Endometrial microvascular endothelial cells (primary cell): ENCODE results near the gene NT5DC2. TPM values are rescaled to one million over a fixed set of nuclear protein-coding genes. Genes with fewer than 3 reads are reported as not detected.

Experiments
- in situ Hi-C: cut with HindIII; loops from 2 replicates; pipeline ENCODE4 v1.10.0; 2017; ENCODE audit warnings: low sequenced_read_pairs, low pct_unique_long_range_greater_than_20kb; ENCODE audit errors: inconsistent ontology term
- total RNA-seq: library from RNA; depleted of rRNA; stranded (reverse); fragments of >200 nt; gene quantifications from one replicate; pipeline ENCODE4 v1.2.3, GENCODE V29; 2015; ENCODE audit errors: inconsistent ontology term

Gene NT5DC2
- total RNA-seq, 1 donor from 2014 or later: 70.2 TPM

DNA sequence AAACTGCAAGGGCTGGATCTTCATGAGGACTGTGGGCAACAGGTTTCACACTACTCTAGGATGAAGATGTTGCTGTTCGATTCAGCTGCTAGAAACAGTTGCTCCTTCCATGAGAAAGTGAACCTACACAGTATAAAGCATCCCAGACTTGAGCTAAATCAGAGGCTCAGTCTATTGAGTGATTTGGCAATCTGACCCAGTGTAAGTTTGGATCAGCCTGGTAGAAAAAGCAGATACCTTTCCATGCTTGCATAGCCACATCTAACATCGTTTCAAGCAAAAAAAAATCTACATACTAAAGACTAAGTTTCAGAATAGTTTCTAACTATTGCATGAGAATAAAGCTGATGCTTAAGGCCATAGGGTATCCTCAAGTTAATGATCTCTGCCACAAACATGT lies 7.4 kb upstream of the NT5DC2 start:
- in situ Hi-C loops: no loop called here

DNA sequence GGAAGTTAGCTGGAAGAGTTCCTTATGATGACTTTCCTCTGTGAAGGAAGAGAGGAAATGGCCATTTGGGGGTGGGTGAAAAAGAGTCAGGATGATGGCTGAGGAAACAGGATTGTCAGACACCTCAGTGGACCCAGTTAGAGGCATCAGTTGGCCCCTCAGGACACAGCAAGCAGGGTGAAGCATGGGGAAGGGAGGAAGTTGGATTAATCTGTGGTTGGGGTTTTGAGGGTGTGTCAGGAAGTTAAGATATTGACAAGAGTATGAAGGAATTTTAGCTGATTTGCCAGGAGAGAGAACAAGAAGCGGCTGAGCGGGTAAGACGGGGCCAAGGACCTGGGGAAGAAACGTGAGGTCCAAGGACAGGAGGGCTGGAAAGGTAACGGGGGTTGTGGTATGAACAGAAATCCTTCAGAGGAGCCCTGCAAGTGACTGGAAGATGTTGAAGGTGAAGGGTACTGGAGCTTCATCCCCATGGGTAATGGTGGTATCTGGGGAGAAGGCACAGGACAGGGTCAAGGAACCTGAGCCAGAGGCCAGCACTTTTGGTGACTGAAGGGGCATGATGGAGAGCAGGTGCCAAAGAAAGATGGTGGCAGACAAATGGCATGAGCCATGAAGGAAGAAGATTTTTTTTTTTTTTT lies 5.5 kb upstream of the NT5DC2 start:
- in situ Hi-C loops: no loop called here

DNA sequence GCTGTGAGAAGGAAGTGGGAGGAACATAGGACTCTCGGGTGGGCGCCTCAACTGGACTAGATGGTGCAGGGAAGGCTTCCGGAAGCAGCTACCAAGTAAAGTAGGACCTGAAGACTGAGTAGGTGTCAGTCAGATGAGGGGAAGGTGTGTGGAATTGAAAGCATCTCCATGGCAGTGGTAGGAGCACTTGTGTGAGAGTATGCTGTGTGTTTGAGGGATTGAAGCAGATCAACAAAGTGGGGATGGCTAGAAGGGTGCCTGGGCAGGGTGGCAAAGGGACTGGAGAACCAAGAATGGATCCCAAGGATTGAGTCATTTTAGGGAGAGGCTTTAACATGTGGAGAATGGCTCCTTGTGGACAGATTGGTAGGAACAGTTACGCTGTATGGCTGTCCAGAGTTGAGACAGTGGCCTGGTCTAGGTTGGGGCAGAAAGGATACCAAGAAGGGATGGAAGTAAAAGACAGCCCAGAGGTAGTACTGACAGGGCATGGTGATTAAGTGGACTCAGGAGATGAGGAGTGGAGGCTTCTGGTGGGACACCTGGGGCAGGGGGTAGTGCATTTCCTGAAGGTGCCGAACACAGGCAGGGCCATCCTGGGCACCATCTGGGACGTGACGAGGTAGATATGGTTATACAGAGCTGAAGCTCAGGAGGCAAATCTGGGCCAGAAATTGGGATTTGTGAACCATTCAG lies 4.2 kb upstream of the NT5DC2 start:
- in situ Hi-C loops: no loop called here

DNA sequence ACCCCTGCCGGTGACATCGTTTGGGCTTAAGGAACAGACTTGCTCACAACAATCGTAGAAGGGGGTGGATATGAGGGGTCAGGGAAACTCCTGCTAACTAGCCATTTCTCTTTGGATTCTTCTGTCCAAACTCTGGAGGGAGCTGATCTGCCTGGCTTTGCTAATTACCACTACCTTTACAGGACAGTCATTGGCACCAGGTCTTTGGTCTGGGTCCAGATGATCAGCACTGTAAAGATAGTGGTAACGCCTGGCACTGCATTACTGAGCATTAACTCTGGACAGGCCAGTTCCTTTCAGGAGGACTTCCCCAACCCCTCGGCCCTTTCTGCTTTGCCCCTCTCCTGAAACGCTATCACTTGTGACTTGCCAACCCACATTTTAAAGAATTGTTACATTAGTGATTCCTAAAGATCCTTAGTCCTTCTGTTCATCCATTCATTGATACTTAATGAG lies 3.5 kb upstream of the NT5DC2 start:
- in situ Hi-C loops: no loop called here

DNA sequence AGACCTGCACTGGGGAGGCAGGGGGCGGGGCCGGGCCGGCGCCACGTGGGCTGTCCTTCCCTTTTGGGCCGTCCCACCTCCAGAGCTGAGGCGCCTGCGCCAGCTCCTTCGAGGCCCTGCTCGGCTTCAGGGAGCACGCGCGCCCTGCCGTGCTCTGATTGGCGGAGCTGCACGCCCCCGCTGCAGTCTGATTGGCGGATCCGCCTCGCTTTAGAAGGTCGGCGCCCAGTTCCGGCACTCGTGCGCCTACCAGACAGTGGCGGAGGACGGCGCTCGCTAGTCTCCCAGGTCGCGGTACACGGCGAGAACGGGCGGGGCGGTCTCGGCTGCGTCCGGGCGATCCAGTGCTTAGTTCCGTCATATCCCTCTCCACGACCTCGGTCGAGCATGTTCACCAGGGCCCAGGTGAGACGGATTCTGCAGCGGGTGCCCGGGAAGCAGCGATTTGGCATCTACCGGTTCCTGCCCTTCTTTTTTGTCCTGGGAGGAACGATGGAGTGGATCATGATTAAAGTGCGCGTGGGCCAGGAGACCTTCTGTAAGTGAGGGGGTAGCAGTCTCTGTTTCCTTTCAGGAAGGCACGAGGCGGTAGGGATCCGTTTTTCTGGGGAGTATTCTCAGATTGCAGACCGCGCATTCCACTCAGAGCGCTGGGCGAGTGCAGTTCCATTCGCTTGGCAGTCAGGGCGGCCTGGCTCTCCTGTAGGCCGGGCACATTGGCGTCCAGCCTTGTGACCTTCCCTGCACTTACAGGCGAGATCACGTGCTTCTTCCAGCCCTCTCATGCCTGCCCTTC lies 2.9 kb upstream of the NT5DC2 start, which contains the start of gene UQCC5:
TSS of gene UQCC5 (plus strand) at position 237 of the 796 bp plus-strand sequence. CDS start at position 388, 151 bp downstream.
- in situ Hi-C loops: no loop called here

DNA sequence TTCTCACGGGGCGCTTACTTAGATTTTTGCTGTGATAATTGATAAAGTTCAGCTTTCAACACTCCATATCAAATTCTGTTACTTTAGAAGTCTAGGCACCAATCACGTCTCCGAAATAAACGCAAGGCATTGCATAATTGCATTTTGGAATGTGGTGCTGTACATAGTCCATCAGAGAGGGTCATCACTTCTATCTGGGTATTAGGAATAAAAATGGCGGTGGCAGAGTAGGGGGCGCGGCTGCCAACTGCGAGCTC lies 2.4 kb upstream of the NT5DC2 start:
- in situ Hi-C loops: no loop called here

DNA sequence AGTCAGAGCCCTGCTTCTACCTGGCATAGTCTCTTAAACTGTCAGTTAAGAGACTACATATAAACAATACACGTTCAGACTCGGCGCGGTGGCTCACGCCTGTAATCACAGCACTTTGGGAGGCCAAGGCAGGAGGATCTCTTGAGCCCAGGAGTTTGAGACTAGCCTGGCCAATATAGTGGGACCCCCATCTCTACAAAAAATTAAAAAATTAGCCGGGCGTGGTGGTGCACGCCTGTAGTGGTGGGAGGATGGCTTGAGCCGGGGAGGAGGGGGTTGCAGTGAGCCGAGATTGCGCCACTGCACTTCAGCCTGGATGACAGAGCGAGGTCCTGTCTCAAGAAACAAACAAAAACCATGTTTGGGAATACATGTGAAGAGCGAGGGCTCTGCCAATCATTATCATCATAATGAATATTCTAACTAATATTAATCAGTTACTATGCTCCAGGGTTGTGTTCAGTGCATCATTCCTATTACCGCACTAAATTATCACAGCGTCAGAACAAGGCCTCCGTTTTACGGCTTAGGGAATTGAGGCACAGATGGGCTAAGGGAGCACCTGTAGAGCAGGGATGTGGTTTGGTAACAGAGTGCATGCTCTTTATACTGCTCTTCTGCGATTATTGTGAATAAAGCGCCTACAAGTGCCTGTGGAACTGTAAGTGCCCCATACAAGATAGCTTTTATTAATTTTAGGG lies 1.9 kb upstream of the NT5DC2 start:
- in situ Hi-C loops: no loop called here

DNA sequence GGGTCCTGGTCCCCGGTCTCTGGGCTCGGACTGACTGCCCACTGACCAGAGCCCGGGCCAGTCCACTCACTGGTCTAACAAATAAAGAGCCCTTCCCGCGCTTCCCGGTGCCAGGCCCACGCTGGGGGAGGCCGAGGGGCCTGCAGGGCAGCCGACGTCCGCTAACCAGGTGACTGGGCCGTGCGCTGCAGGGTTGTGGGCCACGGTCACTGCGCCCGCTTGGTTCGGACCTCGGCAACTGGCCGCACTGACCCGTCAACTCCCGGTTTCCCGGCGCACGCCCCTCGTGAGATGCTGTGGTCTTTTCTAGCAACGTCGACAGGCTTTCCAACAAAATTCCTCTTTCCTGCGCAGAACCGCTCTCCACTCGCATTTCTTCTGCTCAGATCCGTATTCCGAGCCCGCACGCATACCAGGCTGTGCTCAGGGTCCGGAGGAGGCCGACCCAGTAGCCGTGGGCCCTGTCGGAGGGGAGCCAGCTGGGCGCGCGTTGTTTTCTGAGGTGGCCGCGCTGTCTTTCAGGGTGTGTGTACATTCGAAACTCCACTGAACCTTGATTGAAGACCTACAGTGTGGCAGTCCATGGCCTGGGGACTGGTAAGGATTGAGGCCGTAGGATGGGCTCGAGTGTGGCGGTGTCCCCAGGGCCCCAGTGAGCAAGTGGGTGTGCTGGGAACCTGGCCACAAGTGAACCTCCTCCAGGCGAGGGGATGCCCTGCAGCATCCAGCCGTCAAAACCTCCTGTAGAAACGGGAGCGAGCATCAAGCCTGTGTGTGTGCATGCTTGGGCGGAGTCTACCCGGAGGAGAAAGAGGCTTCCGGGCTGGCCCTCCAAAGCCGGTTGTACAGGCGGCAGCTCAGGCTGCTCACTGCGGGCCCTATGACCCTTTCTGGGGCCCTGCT lies 875 bp upstream of the NT5DC2 start:
- in situ Hi-C loops: no loop called here

DNA sequence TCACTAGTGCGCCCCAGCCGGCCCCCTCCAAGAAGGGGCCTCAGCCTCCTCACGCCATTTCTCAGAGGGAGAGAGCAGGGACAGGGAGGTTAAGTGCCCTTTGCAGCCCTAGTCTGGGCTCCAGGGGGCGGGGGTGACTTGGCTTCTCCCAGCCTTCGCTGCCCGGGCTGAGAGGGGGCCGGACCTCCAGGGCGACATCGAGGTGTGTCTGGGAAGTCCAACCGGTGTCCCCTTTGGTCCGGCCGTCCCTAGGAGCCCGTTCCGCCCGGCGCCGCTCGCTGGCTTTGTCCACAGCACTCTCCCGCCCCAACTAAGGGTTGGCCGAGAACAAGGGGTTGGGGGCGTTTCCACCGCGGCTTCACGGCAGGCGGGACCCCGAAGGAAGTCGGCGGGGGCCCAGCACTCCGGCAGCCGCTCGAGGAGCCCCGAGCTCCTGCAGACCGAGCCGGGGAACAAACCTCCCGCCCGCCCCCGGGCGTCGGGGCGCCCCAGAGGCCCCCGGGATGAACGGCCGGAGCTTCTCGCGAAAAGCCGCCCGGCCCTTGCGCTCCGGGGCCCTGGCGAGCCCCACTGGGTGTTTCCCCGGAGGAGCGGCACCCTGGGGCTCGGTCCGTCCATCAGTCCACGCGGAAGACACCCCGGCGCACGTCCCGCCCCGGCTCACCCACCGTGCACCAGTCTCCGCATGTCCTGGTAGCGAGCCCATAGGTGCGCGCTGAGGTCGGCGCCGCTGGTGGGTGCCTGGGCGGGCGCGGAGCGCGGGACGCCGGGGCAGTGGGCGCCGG lies 627 bp downstream of the NT5DC2 start:
- in situ Hi-C loops: no loop called here

DNA sequence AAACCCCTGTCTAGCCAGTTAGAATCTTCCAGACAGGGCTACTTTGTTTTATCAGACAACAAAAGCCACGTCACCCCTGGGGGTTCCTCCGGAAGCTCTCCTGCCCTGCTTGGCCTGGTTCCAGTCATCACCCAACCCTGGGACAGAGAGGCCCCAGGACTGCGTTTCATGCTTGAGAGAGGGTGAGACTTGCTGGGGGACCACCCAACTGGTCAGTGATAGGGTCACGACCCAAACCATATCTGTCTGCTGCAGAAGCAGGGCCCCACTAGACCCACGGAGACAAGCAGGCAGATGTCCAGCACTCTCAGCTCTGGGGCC lies 1.2 kb downstream of the NT5DC2 start:
- in situ Hi-C loops: no loop called here

DNA sequence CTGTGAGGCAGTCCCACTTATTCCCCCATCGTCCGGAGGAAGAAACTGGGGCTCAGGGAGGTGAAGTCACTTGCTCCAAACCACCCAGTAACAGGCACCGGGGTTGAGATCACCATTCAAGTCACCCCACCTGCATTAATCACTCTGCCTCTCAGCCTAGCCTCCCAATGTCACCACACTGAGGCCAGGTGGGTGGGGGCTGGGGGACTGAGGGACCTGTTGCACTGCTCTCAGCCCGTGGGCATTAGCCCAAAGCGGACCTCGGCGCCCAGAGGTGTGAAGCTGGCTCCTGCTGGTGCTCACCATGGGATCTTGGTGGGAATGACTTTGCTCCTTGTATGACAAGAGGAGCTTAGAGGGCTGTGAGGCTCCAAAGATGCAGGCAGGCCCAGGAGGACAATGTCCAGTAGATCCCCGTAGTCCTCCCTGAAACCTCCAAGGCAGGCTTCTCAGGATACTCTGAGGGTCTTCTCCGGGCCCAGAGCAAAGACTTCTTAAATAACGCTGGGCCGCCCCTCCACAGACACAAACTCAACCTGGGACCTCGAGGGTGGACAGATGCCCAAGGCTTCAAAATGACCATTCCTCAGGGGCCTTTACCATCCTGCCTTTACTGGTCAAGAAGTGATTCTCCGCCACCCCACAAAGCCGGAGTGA lies 1.7 kb downstream of the NT5DC2 start:
- in situ Hi-C loops: no loop called here

DNA sequence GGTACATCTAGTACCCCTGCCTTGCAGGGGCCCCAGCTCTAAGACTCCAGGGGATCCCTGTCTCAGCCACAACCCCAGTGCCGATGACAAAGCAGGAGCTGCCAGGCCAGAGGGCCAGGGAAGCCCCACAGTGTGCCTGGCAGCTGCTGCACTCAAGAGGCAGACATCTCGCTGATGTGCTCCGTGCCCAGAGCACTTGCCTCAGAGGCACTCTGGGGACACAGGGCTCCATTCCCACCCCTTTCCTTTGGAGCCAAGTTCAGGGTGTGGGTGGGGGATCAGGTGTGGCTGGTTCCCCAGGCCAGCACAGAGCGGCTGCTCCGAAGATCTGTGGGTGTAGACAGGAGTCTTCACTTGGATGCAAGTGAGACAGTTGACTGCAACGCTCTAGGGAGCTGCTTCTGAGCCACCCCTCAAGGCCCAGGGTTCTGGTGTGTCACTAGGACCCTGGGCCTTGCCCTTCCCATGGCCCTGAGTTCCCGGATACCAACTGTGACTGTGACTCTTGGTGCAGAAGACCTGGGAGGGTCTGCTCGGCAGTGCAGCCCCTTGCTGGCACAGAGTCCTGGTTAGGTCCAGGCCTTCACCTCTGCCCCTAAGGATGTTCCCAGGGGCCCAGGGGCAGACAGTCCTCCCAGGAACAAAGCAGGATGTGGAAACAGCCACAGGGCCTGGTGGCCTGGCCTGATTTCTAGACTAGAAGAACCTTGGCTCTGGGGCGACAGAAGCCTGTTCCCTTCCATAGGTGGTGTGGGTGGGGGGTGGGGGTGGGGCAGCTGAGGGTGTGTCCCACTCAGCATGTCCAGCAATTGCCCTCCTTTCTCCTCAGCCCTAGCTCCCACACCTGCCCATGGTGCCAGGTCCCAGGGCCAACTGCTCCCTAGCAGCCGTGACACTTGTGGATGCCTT lies 2.5 kb downstream of the NT5DC2 start:
- in situ Hi-C loops: no loop called here

DNA sequence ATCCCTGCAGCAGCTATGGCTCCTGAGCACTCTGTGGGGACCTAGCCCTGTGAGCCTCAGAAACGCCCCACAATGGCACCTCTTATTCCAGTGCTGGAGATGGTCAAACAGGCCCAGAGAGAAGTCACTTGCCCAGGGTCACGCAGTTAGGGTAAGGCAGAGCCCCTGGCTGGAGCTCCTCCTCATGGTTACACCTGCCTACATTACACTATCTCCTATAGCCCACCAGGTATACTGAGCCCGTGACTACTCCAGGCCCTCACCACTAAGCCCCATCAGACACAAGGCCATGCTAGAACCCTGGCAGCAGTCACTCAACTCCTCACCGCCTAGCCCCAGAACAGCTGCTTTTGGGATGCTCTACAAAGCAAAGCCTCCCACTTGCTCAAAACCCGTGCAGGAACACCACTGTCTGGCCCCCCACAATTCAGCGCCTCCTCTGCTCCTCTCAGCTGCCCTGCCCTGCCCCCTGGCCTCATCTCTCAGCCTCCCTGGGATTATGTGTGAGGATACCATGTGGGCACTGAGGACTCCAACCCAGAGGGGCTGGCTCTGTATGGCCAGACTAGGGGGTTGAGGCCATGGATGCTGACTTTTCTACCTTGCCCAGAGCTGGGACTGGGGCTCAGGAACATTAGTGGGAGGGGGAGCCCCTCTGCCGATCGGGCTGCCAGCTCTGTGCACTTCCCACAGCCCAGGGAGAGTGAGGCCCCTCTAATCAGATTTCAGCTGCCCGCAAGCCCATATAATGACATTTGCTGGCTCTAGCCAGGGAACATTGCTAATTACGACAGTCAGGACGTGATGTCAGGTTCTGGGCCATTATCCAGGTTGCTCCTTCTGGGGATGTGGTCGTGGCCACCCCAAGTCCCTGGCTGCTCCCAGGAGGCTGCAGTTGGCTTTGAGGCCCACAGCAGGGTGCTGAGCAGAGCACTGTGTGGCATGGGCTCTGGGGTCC lies 4.0 kb downstream of the NT5DC2 start:
- in situ Hi-C loops: no loop called here

DNA sequence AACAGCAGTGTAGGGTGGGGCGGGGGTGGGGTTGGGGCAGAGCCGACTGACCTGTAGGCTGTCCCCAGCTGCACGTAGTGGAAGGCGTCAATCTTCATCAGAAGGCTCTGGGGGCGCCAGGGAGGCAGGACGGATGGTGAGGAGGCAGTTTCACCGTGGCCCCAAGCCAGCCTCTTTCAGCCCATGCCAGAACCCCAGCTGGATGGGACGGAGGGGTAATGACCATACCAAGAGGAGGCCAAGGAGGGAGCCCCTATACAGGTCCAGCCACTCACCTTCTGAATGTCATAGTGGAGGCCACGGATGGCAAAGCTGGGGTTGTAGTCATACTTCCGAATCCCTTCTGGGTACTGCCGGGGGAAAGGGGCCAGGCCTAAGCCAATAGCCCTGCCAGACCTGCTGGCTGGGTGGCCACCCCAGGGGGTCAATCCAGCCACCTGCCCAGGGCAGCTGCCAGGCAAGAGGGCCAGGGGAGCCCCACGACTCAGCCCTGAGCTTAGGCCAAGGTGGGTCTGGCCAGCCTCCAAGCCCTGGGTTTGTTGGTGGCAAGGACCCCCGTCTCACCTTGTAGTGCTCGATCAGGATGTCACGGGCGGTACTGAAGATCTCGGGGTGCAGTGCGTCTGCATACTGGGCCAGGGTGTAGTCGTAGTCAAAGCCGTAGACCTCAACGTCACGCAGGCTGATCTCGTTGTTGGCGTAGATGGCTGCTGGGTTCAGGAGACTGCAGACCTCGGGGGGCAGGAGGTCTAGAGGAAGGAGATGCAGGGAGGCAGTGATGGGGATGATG lies 4.9 kb downstream of the NT5DC2 start:
- in situ Hi-C loops: no loop called here
